Neutrophil (primary cell): ENCODE data around the gene EIF1B.

ENCODE experiments used
- H3K27ac ChIP-seq: fragments of 200-600 bp; sonication (generic); 2 replicates; pipeline ENCODE4 v1.5.1; 2016; ENCODE audit warnings: mild to moderate bottlenecking, moderate library complexity
- H3K27me3 ChIP-seq: fragments of 200-600 bp; sonication (generic); 2 replicates; pipeline ENCODE4 v1.6.0; 2016; ENCODE audit warnings: mild to moderate bottlenecking
- H3K36me3 ChIP-seq: fragments of 200-600 bp; sonication (generic); 2 replicates; pipeline ENCODE4 v1.5.1; 2017
- H3K4me1 ChIP-seq, 2 experiments: fragments of 200-600 bp in 1 of 2; sonication (generic) in 1 of 2; 1 replicate in 1 of 2; 2 replicates in 1 of 2; pipeline versions ENCODE4 v1.5.1 to v1.6.1; 2013 to 2016; ENCODE audit warnings: low read depth in 1 of 2, low read length in 1 of 2, mild to moderate bottlenecking in 1 of 2, moderate library complexity in 1 of 2; ENCODE audit not compliant: control insufficient read depth in 1 of 2, insufficient read depth in 1 of 2
- H3K4me3 ChIP-seq, 2 experiments: fragments of 200-600 bp in 1 of 2; sonication (generic) in 1 of 2; 1 replicate in 1 of 2; 2 replicates in 1 of 2; pipeline ENCODE4 v1.5.1; 2013 to 2016; ENCODE audit warnings: low read depth in 1 of 2, low read length in 1 of 2, mild to moderate bottlenecking in 1 of 2, moderate library complexity in 1 of 2
- H3K9me3 ChIP-seq: fragments of 200-600 bp; sonication (generic); 2 replicates; pipeline ENCODE4 v1.5.1; 2016
- CTCF ChIP-seq: fragments of 200-600 bp; sonication (generic); IDR thresholded peaks from 2 replicates; pipeline ENCODE4 v1.5.1; 2016; ENCODE audit warnings: antibody characterized with exemption

The EIF1B gene

DNA sequence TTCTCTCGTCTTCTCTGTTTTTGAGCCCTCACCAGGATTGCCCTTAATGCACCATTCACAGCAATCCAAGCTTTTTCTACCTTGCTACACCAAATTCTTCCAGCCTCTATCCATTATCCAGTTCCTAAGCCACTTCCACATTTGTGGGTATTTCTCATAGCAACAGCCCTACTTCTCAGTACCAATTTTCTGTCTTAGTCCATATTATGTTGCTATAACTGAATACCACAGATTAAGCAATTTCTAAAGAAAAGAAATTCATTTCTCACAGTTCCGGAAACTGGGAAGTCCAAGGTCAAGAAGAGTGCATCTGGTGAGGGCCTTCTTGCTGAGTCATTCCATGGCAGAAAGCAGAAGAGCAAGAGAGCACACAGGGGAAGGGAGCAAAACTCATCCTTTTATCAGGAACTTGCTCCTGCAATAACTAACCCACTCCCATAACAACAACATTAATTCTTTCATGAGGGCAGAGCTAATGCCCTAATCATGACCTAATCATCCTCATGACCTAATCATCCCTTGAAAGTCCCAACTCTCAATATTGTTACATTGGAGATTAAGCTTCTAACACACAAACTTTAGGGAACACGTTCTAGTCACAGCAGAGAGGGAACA, 9.7 kb upstream of the EIF1B start:
- peak overlapping the region; percentile 80 for H3K27ac ChIP-seq
- TF ChIP-seq CTCF: no peak
- H3K9me3 ChIP-seq: no peaks in the 10 kb centered on the region
- H3K36me3 ChIP-seq: no peaks in the 10 kb centered on the region
- H3K27me3 ChIP-seq: no peaks in the 10 kb centered on the region
- peak overlapping the region; percentile 16 to 49 for H3K4me3 ChIP-seq
- H3K4me1 ChIP-seq: peaks cover 29 to 38% of the 10 kb centered on the region in 2 experiments

- H3K4me1 ChIP-seq: peaks cover 29 to 38% of the 10 kb centered on the region in 2 experiments
- H3K36me3 ChIP-seq: no peaks in the 10 kb centered on the region
- no peaks in the 10 kb centered on the region for H3K9me3 ChIP-seq
- no peaks in the 10 kb centered on the region for H3K27me3 ChIP-seq
- H3K4me3 ChIP-seq: no peak overlapping the region
- no peak overlapping the region for H3K27ac ChIP-seq
- no peak for TF ChIP-seq CTCF
Measured at GRCh38 chr3:40302784-40303183, 6.7 kb upstream of the EIF1B start.

- TF ChIP-seq CTCF: no peak
Measured at GRCh38 chr3:40304352-40304751, 5.2 kb upstream of the EIF1B start.

GRCh38 chr3:40306336-40306735, 3.2 kb upstream of the EIF1B start:
- Histone ChIP-seq H3K4me1 (peaks cover 21 to 25% of the 10 kb centered on the region in 2 experiments), H3K4me3 (no peak overlapping the region), H3K9me3 (no peaks in the 10 kb centered on the region), H3K27me3 (no peaks in the 10 kb centered on the region), H3K27ac (no peak overlapping the region), H3K36me3 (peaks cover 4% of the 10 kb centered on the region)
- no peak for TF ChIP-seq CTCF

More at GRCh38 chr3:40304352-40304751, 5.2 kb upstream of the EIF1B start:
- Histone ChIP-seq H3K4me1 (peaks cover 28 to 32% of the 10 kb centered on the region in 2 experiments), H3K27ac (no peak overlapping the region), H3K9me3 (no peaks in the 10 kb centered on the region), H3K36me3 (no peaks in the 10 kb centered on the region), H3K4me3 (no peak overlapping the region), H3K27me3 (no peaks in the 10 kb centered on the region)

- peaks cover 12% of the 10 kb centered on the region for H3K36me3 ChIP-seq
- no peak overlapping the region for H3K4me3 ChIP-seq
- no peaks in the 10 kb centered on the region for H3K27me3 ChIP-seq
- TF ChIP-seq CTCF: no peak
- H3K9me3 ChIP-seq: no peaks in the 10 kb centered on the region
- H3K27ac ChIP-seq: no peak overlapping the region
- peaks cover 21 to 26% of the 10 kb centered on the region in 2 experiments for H3K4me1 ChIP-seq
Measured at GRCh38 chr3:40307176-40307575, 2.3 kb upstream of the EIF1B start.
